Measurements from ENCODE around the gene GLDC. TPM values are rescaled to one million over a fixed set of nuclear protein-coding genes. Genes with fewer than 3 reads are reported as not detected.

Gene GLDC
- total RNA-seq, 1 experiment from 2014 or later: 145 TPM

GRCh38 chr9:6669881-6670280 lies 24.4 kb upstream of the GLDC start:
- DNase-seq (ENCODE audit: low spot score) (no peak), ATAC-seq (no peak)
- Mint-ChIP-seq H3K27ac (peak overlapping the region; percentile 0; the same call in 1 of the 2 replicates), H3K9me3 (no peaks in the 10 kb centered on the region), H3K4me1 (0 out of 2 replicates have a peak, but pooled peaks cover 6% of the 10 kb centered on the region), H3K4me3 (no peak overlapping the region), H3K36me3 (peaks cover 28% of the 10 kb centered on the region), H3K27me3 (ENCODE audit: low read depth) (no peaks in the 10 kb centered on the region)
- ChIA-PET POLR2A (no interaction called here), CTCF (no interaction called here)
- TF ChIP-seq ATF3 (CRISPR knock-in tag; conservative IDR thresholded peaks at IDR 0.05) (no peak), E2F1 (CRISPR knock-in tag; IDR thresholded peaks at IDR 0.05) (no peak), ATF1 (CRISPR knock-in tag; IDR thresholded peaks at IDR 0.05) (no peak), FOXJ3 (CRISPR knock-in tag; IDR thresholded peaks at IDR 0.05; ENCODE audit: borderline replicate concordance) (no peak), CREB1 (CRISPR knock-in tag; IDR thresholded peaks at IDR 0.05) (no peak), ARID4B (CRISPR knock-in tag; IDR thresholded peaks at IDR 0.05; ENCODE audit: borderline replicate concordance) (no peak), ATF6 (CRISPR knock-in tag; IDR thresholded peaks at IDR 0.05) (no peak)

GRCh38 chr9:6667633-6668280 lies 22.2 kb upstream of the GLDC start:
- no peak for DNase-seq (ENCODE audit: low spot score)
- POLR2A ChIA-PET: interaction anchor here (1.1 kb wide), 1 partner anchor 10 kb away, joined by 4 read pairs; no protein-coding TSS in a partner anchor

More at GRCh38 chr9:6667633-6668280, 22.2 kb upstream of the GLDC start:
- peaks cover 29% of the 10 kb centered on the region for H3K36me3 Mint-ChIP-seq
- CTCF ChIA-PET: interaction anchor here (0.8 to 1.9 kb wide), 18 partner anchors 9 to 227 kb away, joined by 3 to 7 read pairs (median 4); no protein-coding TSS in a partner anchor
- ATAC-seq: peak; percentile 64
- H3K27me3 Mint-ChIP-seq (ENCODE audit: low read depth): no peaks in the 10 kb centered on the region
- H3K9me3 Mint-ChIP-seq: no peaks in the 10 kb centered on the region
- H3K4me1 Mint-ChIP-seq: peaks cover 12% of the 10 kb centered on the region
- H3K27ac Mint-ChIP-seq: 0 out of 2 replicates have a peak overlapping the region, but pooled peaks have one; percentile 48
- H3K4me3 Mint-ChIP-seq: no peak overlapping the region
- TF ChIP-seq RORB (CRISPR knock-in tag; IDR thresholded peaks at IDR 0.05) (no peak), NFATC4 (CRISPR knock-in tag; IDR thresholded peaks at IDR 0.05) (no peak), ZBTB21 (CRISPR knock-in tag; IDR thresholded peaks at IDR 0.05; ENCODE audit: borderline replicate concordance) (no peak), ZNF263 (CRISPR knock-in tag; IDR thresholded peaks at IDR 0.05; ENCODE audit: low read depth) (no peak), CTCF (IDR thresholded peaks at IDR 0.05) (peak; percentile 26; the same call in 1 of the 2 replicates), TEAD1 (CRISPR knock-in tag; IDR thresholded peaks at IDR 0.05) (no peak)

All from WTC11 (cell line).